HG03060 (cell line): ENCODE results near the gene ARHGEF1.
"Not testable (repeated sequence)": the region's sequence is repeated elsewhere in the genome, so short reads cannot be mapped to it uniquely, and the experiment has no call there.

Source experiments
- ATAC-seq: cut with Tn5 transposase; IDR thresholded peaks from one replicate; pipeline ENCODE4 v1.9.1; 2021; ENCODE audit warnings: low read depth, moderate number of reproducible peaks; ENCODE audit not compliant: unreplicated experiment

The ARHGEF1 gene

GRCh38 chr19:41927497-41928192 is 44.7 kb downstream of the ARHGEF1 start:
- no peak for ATAC-seq

- no peak for ATAC-seq
Measured at GRCh38 chr19:41928221-41928683, 45.3 kb downstream of the ARHGEF1 start, which contains the start of gene ERFL. Gene ERFL (minus strand): TSS chr19:41928449. CDS start chr19:41912919, 15,530 bp downstream.

- ATAC-seq, result no peak
Measured at GRCh38 chr19:41928754-41929535, 46.0 kb downstream of the ARHGEF1 start.

GRCh38 chr19:41929536-41930071 is 46.6 kb downstream of the ARHGEF1 start:
- no peak for ATAC-seq

GRCh38 chr19:41930322-41930722 is 47.3 kb downstream of the ARHGEF1 start:
- ATAC-seq, result no peak

GRCh38 chr19:41930926-41931592 is 48.1 kb downstream of the ARHGEF1 start:
- no peak for ATAC-seq

- ATAC-seq, result no peak
Measured at GRCh38 chr19:41932259-41932719, 49.3 kb downstream of the ARHGEF1 start.

GRCh38 chr19:41932720-41933332 is 49.8 kb downstream of the ARHGEF1 start:
- no peak for ATAC-seq

- no peak for ATAC-seq
Measured at GRCh38 chr19:41933693-41934426, 50.9 kb downstream of the ARHGEF1 start.

GRCh38 chr19:41934849-41935374 is 51.9 kb downstream of the ARHGEF1 start:
- ATAC-seq, result no peak

GRCh38 chr19:41935760-41936415 is 52.9 kb downstream of the ARHGEF1 start:
- no peak for ATAC-seq

GRCh38 chr19:41936416-41936850 is 53.4 kb downstream of the ARHGEF1 start:
- ATAC-seq, result no peak

GRCh38 chr19:41936961-41937360 is 54.0 kb downstream of the ARHGEF1 start:
- ATAC-seq, result no peak

GRCh38 chr19:41937525-41938468 is 54.8 kb downstream of the ARHGEF1 start:
- ATAC-seq, result no peak

- not testable (repeated sequence) for ATAC-seq
Measured at GRCh38 chr19:41939209-41939608, 56.2 kb downstream of the ARHGEF1 start.

- ATAC-seq, result no peak
Measured at GRCh38 chr19:41939861-41940730, 57.1 kb downstream of the ARHGEF1 start.
